Testis (tissue), 3 donors: ENCODE data around the gene VGLL1. TPM values are rescaled to one million over a fixed set of nuclear protein-coding genes. Genes with fewer than 3 reads are reported as not detected.

ENCODE experiments used
- DNase-seq: peaks from one replicate; pipeline ENCODE4 v3.0.0-alpha.2; 2019
- H3K27ac ChIP-seq, 2 donors: fragments of 200-600 bp; sonication (generic); one replicate each; pipeline ENCODE4 v1.5.1; 2019
- H3K27me3 ChIP-seq: fragments of 200-600 bp; sonication (generic); one replicate; pipeline ENCODE4 v1.5.1; 2019
- H3K36me3 ChIP-seq: fragments of 200-600 bp; sonication (generic); one replicate; pipeline ENCODE4 v1.5.1; 2017; ENCODE audit warnings: low read depth; ENCODE audit errors: missing control alignments
- H3K4me1 ChIP-seq: fragments of 200-600 bp; sonication (generic); one replicate; pipeline ENCODE4 v1.5.1; 2019
- H3K4me3 ChIP-seq, 2 donors: fragments of 200-600 bp; sonication (generic); one replicate each; pipeline ENCODE4 v1.5.1; 2017 to 2019
- H3K9me3 ChIP-seq: fragments of 200-600 bp; sonication (generic); one replicate; pipeline ENCODE4 v1.5.1; 2017
- POLR2A ChIP-seq: fragments of 450-650 bp; IDR thresholded peaks from one replicate; pipeline ENCODE4 v1.6.1; 2017; ENCODE audit warnings: antibody characterized with exemption, mild to moderate bottlenecking, moderate library complexity
- WGBS, 2 donors: methylation state at CpG; one replicate each; pipeline ENCODE4 v1.1.5; 2018; 5-methylcytosine and 5-hydroxymethylcytosine counted together
- intact Hi-C: fragments of 100-400 bp; cut with DNase I; formaldehyde crosslinking; loops from one replicate; pipeline ENCODE4 v1.15.1; 2023; ENCODE audit warnings: low total_unique reads
- polyA plus RNA-seq: library from polyadenylated mRNA; stranded (reverse); fragments of 350-450 nt; fragmentation: Illumina TruSeq; extraction: RNeasy Lipid Tissue Mini Kit (QIAGEN cat#74804); gene quantifications from one replicate; pipeline ENCODE4 v1.2.3, GENCODE V29; 2014; ENCODE audit warnings: low read depth, low replicate concordance; ENCODE audit not compliant: insufficient read depth
- total RNA-seq, 2 donors: library from RNA; depleted of rRNA; stranded (reverse); fragments of >200 nt; gene quantifications; one replicate each; pipeline ENCODE4 v1.2.3, GENCODE V29; 2016
- TF ChIP-seq, protein P1 (sequence below), 3 experiments: fragments of 450-650 bp in 2 of 3; fragments of 200-600 bp in 1 of 3; sonication (generic) in 1 of 3; IDR thresholded peaks; one replicate each; pipeline ENCODE4 v1.5.1; 2016 to 2019; ENCODE audit warnings: antibody characterized with exemption in 3 of 3, mild to moderate bottlenecking in 2 of 3, moderate library complexity in 1 of 3

The VGLL1 gene
- total and polyA plus RNA-seq, 3 donors from 2014 or later: 0.70 TPM; not detected in 2

DNA sequence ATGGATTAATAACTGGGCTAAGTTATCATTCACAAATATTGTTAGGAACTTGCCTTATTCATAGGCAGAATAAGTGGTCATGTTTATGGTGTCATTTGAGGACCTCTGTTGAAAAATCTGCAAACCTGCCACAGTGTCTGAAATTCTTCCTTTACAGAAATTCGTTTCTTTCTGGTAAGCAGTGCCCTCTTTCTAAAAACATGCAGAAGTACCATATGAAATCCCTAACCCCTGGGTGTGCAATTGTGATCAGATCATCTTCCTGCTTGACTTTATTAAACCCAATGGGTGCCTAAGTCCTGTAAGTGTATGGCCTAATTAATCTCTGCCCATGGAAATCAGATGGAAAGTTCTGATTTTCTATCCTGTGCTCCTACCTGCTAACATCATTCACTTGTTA is 39.0 kb upstream of the VGLL1 start:
- intact Hi-C loops: no loop called here
- 53 to 56% methylated on average over 1 of the region's 1 CpG for WGBS, 2 donors

DNA sequence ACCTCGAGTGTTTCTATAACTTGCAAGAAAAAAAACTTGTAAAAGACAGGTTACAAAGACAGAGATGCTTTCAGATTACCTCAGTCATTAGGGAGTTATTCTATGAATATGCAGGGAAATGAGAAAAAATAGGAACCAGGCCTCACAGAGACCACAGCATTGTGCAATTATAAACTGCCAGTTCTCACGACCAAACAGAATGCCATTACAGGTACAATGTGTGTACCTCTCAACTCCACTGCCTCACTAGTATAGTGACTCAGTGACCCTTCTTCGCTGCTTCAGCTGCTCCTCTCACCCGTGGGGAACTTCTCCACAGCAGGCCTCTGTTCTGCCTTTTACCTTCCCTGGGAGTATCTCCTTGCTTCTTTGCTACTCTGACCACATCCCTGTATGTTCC is 37.0 kb upstream of the VGLL1 start:
- DNase-seq: no peak
- no peak overlapping the region for H3K27ac ChIP-seq
- H3K36me3 ChIP-seq: no peaks in the 10 kb centered on the region
- no peak overlapping the region for H3K4me3 ChIP-seq
- WGBS, 2 donors: 58 to 59% methylated on average over 3 to 4 of the region's 4 CpGs
- TF ChIP-seq, protein P1, sequence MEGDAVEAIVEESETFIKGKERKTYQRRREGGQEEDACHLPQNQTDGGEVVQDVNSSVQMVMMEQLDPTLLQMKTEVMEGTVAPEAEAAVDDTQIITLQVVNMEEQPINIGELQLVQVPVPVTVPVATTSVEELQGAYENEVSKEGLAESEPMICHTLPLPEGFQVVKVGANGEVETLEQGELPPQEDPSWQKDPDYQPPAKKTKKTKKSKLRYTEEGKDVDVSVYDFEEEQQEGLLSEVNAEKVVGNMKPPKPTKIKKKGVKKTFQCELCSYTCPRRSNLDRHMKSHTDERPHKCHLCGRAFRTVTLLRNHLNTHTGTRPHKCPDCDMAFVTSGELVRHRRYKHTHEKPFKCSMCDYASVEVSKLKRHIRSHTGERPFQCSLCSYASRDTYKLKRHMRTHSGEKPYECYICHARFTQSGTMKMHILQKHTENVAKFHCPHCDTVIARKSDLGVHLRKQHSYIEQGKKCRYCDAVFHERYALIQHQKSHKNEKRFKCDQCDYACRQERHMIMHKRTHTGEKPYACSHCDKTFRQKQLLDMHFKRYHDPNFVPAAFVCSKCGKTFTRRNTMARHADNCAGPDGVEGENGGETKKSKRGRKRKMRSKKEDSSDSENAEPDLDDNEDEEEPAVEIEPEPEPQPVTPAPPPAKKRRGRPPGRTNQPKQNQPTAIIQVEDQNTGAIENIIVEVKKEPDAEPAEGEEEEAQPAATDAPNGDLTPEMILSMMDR (IDR thresholded peaks at IDR 0.05): no peak
- TF ChIP-seq POLR2A: no peak
- intact Hi-C loops: no loop called here
- H3K27me3 ChIP-seq: no peaks in the 10 kb centered on the region
- H3K9me3 ChIP-seq: no peaks in the 10 kb centered on the region
- H3K4me1 ChIP-seq: no peaks in the 10 kb centered on the region

More for the DNA sequence above, 39.0 kb upstream of the VGLL1 start:
- no peaks in the 10 kb centered on the region for H3K4me1 ChIP-seq
- no peak overlapping the region for H3K27ac ChIP-seq
- no peak overlapping the region for H3K4me3 ChIP-seq
- DNase-seq: no peak
- no peaks in the 10 kb centered on the region for H3K9me3 ChIP-seq
- no peaks in the 10 kb centered on the region for H3K27me3 ChIP-seq
- no peak for TF ChIP-seq POLR2A
- TF ChIP-seq, protein P1 (IDR thresholded peaks at IDR 0.05): no peak
- no peaks in the 10 kb centered on the region for H3K36me3 ChIP-seq

DNA sequence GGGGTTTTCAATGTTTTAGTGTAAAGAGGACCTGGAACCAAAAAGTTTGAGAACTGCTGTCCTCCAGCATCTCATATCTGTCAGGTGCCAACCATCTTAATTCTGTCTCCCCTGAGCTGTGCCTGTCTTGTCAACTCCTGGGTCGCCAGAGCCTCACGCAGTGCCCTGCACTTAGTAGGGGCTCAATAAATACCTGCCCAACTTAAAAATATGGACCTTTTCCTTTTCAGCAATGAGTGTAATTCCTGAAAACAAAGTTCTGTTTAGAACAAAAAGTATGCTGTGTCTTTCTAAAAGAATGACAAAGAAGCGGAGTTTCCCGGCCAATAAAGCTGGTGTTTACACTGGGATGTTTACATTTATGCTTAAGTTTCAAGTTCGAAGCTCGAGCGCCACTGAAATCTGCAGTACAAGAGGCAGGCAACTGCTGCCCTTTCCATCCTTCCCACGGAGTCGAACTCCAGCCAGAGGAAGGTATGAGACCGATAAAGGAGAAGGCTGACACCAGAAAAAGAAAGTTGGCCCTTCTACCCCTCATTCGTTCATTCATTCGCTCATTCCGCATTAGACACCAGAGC is 35.7 kb upstream of the VGLL1 start:
- Histone ChIP-seq H3K27ac (peak overlapping the region; percentile 85 to 94), H3K9me3 (no peaks in the 10 kb centered on the region), H3K4me1 (no peaks in the 10 kb centered on the region), H3K4me3 (peak overlapping the region; percentile 57 to 76), H3K27me3 (no peaks in the 10 kb centered on the region), H3K36me3 (no peaks in the 10 kb centered on the region)
- no peak for DNase-seq
- intact Hi-C loops: no loop called here
- no peak for TF ChIP-seq POLR2A
- TF ChIP-seq, protein P1 (IDR thresholded peaks at IDR 0.05): no peak
- WGBS, 2 donors: 1 to 3% methylated on average over 13 of the region's 13 CpGs

DNA sequence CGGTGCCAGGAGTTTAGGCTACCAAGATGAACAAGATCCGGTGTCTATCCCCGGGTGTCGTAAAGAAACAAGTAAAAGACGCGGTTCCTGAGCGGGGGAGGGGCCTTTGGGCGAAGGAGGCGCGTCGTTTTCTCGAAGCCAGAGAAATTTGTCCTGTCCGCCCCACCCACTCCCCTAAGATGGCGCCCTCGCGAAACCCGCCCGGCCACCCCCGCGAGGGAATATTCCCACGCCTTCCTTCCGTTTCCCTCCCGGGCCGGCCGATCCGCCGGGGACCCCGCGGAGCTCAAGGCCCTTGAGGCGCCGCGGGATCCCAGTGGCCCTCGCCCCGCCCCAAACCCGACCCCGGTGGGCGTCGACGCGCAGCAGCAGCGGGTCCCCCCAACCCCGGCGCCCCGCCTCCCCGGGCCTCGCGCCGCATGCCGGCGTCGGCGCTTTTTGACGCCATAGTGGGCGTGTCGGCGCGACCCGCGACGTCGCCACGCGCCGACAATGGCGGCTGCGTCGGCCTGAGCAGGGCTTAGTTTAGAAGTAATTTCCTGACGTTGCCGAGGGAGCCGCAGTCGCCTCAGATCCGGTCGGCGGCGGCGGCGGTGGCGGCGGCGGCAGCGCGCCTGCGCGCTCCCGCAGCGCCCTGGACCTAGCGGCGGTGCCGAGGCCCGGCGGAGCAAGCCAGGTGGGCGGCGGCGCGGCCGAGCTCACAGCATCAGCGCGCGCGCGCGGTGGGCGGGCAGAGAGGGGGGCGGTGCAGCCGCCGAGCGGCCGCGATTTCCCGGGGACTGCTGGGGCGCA is 35.1 kb upstream of the VGLL1 start:
- Histone ChIP-seq H3K9me3 (no peaks in the 10 kb centered on the region), H3K4me3 (peak overlapping the region; percentile 57 to 76), H3K27ac (peak overlapping the region; percentile 85 to 94), H3K36me3 (no peaks in the 10 kb centered on the region), H3K4me1 (no peaks in the 10 kb centered on the region), H3K27me3 (no peaks in the 10 kb centered on the region)
- intact Hi-C loops: no loop called here
- peak; percentile 91 for DNase-seq
- TF ChIP-seq, protein P1 (IDR thresholded peaks at IDR 0.05): no peak
- TF ChIP-seq POLR2A: no peak
- WGBS, 2 donors: 0% methylated on average over 6 to 13 of the region's 111 CpGs
